ENCODE measurements around the gene TAC4.

The TAC4 gene

GRCh38 chr17:49842371-49842770 is 5.5 kb downstream of the TAC4 start:
- TF ChIP-seq CTCF (conservative IDR thresholded peaks at IDR 0.05): no peak
- no peak overlapping the region for H3K27ac ChIP-seq

- no peak overlapping the region for H3K27ac ChIP-seq
- peak; percentile 20; the same call in 1 of the 2 replicates for TF ChIP-seq CTCF (conservative IDR thresholded peaks at IDR 0.05)
Observed at GRCh38 chr17:49841548-49841947, 6.3 kb downstream of the TAC4 start.

- no peak overlapping the region; the same call in 1 of the 2 replicates for H3K27ac ChIP-seq
- no peak for TF ChIP-seq CTCF (conservative IDR thresholded peaks at IDR 0.05)
Observed at GRCh38 chr17:49839455-49839854, 8.4 kb downstream of the TAC4 start.

- peak overlapping the region; percentile 91 for H3K27ac ChIP-seq
- TF ChIP-seq CTCF (conservative IDR thresholded peaks at IDR 0.05): no peak
Observed at GRCh38 chr17:49836111-49837030, 11.5 kb downstream of the TAC4 start.

GRCh38 chr17:49835472-49835871 is 12.4 kb downstream of the TAC4 start:
- no peak for TF ChIP-seq CTCF (conservative IDR thresholded peaks at IDR 0.05)
- H3K27ac ChIP-seq: peak overlapping the region; percentile 91

GRCh38 chr17:49834118-49834743 is 13.6 kb downstream of the TAC4 start:
- H3K27ac ChIP-seq: peak overlapping the region; percentile 91
- no peak for TF ChIP-seq CTCF (conservative IDR thresholded peaks at IDR 0.05)

- no peak overlapping the region for H3K27ac ChIP-seq
- TF ChIP-seq CTCF (conservative IDR thresholded peaks at IDR 0.05): no peak
Observed at GRCh38 chr17:49832840-49833599, 14.8 kb downstream of the TAC4 start.
